ENCODE measurements around the gene SCLY.

Gene SCLY

DNA sequence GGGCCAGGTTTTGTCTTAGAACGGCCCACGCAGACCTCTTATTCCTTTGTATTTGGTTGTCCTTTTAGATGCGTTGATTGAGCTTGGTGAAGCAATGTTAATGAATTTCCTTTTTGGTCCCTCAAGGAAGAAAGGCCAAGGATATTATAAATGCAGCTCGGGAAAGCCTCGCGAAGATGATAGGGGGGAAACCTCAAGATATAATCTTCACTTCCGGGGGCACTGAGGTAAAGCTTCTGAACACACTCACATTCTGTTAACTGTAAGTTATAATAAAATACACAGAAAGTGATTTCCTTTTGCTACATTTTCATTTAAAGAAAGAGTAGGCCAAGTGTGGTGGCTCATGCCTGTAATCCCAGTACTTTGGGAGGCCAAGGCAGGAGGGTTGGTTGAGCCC is 7.1 kb downstream of the SCLY start:
- H3K4me3 ChIP-seq (ENCODE audit: control insufficient read depth, low read depth, low read length) = no peak overlapping the region

GRCh38 chr2:238069021-238069709 is 8.4 kb downstream of the SCLY start:
- no peak overlapping the region for H3K4me3 ChIP-seq (ENCODE audit: control insufficient read depth, low read depth, low read length)
- DNase-seq (ENCODE audit: low read depth) = no peak
- no peak for TF ChIP-seq CTCF (IDR thresholded peaks at IDR 0.05; ENCODE audit: control insufficient read depth, insufficient read depth, low read depth, low read length, missing control alignments)

More for the DNA sequence above, 7.1 kb downstream of the SCLY start:
- TF ChIP-seq CTCF (IDR thresholded peaks at IDR 0.05; ENCODE audit: control insufficient read depth, insufficient read depth, low read depth, low read length, missing control alignments) = no peak
- DNase-seq (ENCODE audit: low read depth) = no peak

DNA sequence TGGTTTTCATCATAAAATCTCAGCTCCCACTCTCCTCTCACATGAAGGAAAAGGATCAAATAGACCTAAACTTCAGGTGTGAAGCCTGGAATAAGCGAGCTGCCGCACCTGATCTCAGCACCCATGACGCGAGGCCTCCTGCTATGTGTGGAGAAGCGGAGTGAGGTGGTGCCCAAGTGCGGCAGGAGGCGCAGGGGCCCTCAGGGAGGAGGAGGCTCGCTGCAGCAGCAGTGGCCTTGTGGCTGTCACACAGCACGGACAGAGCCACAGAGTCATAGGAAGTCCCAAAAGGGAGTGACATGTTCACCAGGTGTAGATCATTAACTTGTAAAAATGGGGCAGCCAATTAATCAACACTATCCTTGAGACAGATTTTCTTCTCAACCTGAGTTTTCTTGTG is 9.1 kb downstream of the SCLY start:
- H3K4me3 ChIP-seq (ENCODE audit: control insufficient read depth, low read depth, low read length) = no peak overlapping the region
- no peak for DNase-seq (ENCODE audit: low read depth)

DNA sequence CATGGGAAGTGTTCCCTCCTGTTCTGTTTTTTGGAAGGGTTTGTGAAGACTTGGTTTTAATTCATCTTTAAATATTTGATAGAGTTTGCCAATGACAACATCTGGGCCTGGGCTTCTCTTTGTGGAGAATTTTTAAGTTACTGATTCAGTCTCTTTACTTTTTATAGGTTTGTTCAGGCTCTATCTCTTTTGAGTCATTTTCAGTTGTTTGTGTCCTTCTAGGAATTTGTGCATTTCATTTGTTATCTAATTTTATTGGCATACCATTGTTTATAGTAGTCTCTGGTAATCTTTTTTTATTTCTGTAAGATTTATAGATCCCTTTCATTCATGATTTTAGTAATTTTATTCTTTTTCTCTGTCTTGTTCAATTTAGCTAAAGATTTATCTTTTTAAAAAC is 14.6 kb downstream of the SCLY start:
- peak; percentile 33 for DNase-seq (ENCODE audit: low read depth)
- H3K4me3 ChIP-seq (ENCODE audit: control insufficient read depth, low read depth, low read length) = no peak overlapping the region
- no peak for TF ChIP-seq CTCF (IDR thresholded peaks at IDR 0.05; ENCODE audit: control insufficient read depth, insufficient read depth, low read depth, low read length, missing control alignments)

More for the DNA sequence above, 9.1 kb downstream of the SCLY start:
- TF ChIP-seq CTCF (IDR thresholded peaks at IDR 0.05; ENCODE audit: control insufficient read depth, insufficient read depth, low read depth, low read length, missing control alignments) = no peak

GRCh38 chr2:238077292-238077691 is 16.5 kb downstream of the SCLY start:
- no peak overlapping the region for H3K4me3 ChIP-seq (ENCODE audit: control insufficient read depth, low read depth, low read length)
- TF ChIP-seq CTCF (IDR thresholded peaks at IDR 0.05; ENCODE audit: control insufficient read depth, insufficient read depth, low read depth, low read length, missing control alignments) = no peak
- no peak for DNase-seq (ENCODE audit: low read depth)

GRCh38 chr2:238079874-238080327 is 19.1 kb downstream of the SCLY start:
- H3K4me3 ChIP-seq (ENCODE audit: control insufficient read depth, low read depth, low read length) = no peak overlapping the region
- TF ChIP-seq CTCF (IDR thresholded peaks at IDR 0.05; ENCODE audit: control insufficient read depth, insufficient read depth, low read depth, low read length, missing control alignments) = no peak
- DNase-seq (ENCODE audit: low read depth) = no peak

Measured in AG09309 (cell line).